Thyroid gland (tissue), 4 donors: ENCODE results near the gene P4HA3.

Experiments used
- CTCF ChIP-seq, 6 experiments: fragments of 200-600 bp in 3 of 6; fragments of 450-650 bp in 3 of 6; sonication (generic) in 3 of 6; IDR thresholded peaks; one replicate each; pipeline ENCODE4 v1.5.1; 2016 to 2019; ENCODE audit warnings: antibody characterized with exemption in 6 of 6, mild to moderate bottlenecking in 2 of 6, inconsistent platforms in 1 of 6, moderate library complexity in 1 of 6
- POLR2A ChIP-seq, 2 donors: fragments of 450-650 bp; IDR thresholded peaks; one replicate each; pipeline ENCODE4 v1.6.1; 2017; ENCODE audit warnings: antibody characterized with exemption in 2 of 2, mild to moderate bottlenecking in 2 of 2, moderate library complexity in 1 of 2

GRCh38 chr11:74347381-74347780, 35.9 kb upstream of the P4HA3 start:
- TF ChIP-seq CTCF (IDR thresholded peaks at IDR 0.05) (no peak), POLR2A (IDR thresholded peaks at IDR 0.05) (no peak)
